HL-60/S4 treated with retinoic acid at 250 ng/mL for 4 days and 3 days (cell line): ENCODE results near the gene ARL2.
"Not testable (repeated sequence)": the region's sequence is repeated elsewhere in the genome, so short reads cannot be mapped to it uniquely, and the experiment has no call there.

Source experiments
- in situ Hi-C: fragments of 300-500 bp; cut with MboI; formaldehyde crosslinking; loops from 2 replicates; pipeline ENCODE4 v1.7.0; 2022; ENCODE audit warnings: low sequenced_read_pairs

Gene ARL2

DNA sequence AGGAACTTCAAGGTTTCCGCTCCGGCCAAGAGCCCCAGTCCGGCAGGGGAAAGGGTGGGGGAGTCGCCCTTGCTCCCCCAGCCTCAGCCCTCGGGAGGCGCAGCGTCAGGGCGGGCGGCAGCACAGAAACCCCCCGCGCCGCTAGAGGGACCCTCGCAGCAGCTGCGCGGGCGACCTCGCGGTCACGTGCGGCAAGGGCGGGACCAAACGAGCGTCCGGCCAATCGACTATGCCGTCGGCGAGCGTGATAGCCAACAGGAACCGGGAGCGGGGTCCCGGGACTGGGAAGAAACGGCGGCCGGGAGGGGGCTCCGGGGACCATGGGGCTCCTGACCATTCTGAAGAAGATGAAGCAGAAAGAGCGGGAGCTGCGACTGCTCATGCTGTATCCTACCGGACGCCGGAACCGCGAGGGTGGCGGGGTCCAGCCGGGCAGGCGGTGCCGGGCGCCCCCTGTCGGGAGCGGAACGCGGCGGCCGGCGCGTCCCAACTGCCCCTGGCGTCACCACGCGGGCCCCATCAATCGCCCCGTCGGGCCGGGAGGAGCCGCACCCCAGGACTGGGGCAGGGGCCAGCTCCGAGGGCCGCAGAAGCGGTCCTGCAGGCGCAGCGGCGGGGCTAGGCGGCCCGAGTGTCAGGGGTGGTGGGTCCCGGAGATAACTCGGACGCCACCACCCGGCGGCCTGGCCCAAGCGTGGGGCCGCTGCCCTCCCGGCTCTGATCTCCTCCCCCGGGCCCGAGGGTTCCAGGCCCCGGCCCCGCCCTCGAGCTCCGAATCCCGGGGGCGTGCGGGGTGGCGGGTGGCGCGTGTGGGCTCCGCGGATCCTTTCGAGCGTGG, at the start of gene ARL2:
TSS of gene ARL2 (plus strand) at position 273 of the 838 bp plus-strand sequence. CDS start at position 321, 48 bp downstream.
- in situ Hi-C loops, result no loop called here

DNA sequence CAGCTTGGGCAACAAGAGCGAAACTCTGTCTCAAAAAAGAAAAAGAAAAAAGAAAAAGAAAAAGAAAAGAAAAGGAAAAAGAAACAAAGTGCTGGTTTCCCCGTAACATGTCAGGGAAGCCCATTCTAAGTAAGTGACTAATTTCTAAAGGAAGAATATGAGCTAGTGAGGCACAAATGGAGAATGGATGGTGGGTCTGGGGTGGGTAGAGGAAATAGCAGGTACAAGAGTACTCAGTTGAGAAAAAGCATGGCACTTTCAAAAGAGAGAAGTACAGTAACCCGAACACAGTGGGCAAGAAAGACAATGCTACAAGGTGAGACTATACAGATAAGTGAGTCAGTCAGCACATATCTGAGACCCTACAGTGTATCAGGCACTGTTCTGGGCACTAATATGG, 46.6 kb upstream of the ARL2 start:
- in situ Hi-C loops, result no loop called here

DNA sequence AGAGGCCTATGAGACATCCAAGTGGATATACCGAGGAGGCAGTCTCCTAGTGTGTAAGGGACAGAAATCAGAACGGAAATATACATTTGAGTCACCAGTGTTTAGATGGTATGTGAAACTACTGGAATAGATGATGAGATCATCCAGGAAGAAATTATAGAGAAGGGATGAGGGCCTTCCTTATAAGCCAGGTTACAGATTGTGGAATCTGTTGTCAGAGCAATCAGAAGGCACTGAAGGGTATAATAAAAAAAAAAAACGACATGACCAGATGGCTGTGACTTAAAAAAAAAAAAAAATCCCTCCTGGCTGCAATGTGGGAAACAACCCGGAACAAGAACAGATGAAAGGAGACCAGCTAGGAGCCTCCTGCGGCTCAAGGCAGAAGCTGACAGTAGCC, 44.8 kb upstream of the ARL2 start:
- in situ Hi-C loops, result no loop called here

DNA sequence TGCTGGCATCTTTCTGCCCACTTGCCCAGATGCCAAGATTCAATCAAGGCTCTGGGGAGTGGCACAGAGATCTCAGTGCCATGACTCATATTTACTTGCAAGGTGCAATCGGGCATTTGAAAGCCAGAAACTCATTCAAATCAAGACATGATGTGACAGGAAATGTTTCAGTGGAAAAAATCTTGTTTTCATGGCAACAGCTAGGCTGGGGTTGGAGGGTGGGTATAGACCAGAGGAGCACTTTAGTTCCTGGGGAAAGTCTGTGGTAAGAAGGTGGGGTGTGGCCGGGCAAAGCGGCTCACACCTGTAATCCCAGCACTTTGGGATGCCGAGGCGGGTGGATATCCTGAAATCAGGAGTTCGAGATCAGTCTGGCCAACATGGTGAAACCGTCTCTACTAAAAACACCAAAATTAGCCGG, 43.2 kb upstream of the ARL2 start:
- in situ Hi-C loops, result no loop called here

DNA sequence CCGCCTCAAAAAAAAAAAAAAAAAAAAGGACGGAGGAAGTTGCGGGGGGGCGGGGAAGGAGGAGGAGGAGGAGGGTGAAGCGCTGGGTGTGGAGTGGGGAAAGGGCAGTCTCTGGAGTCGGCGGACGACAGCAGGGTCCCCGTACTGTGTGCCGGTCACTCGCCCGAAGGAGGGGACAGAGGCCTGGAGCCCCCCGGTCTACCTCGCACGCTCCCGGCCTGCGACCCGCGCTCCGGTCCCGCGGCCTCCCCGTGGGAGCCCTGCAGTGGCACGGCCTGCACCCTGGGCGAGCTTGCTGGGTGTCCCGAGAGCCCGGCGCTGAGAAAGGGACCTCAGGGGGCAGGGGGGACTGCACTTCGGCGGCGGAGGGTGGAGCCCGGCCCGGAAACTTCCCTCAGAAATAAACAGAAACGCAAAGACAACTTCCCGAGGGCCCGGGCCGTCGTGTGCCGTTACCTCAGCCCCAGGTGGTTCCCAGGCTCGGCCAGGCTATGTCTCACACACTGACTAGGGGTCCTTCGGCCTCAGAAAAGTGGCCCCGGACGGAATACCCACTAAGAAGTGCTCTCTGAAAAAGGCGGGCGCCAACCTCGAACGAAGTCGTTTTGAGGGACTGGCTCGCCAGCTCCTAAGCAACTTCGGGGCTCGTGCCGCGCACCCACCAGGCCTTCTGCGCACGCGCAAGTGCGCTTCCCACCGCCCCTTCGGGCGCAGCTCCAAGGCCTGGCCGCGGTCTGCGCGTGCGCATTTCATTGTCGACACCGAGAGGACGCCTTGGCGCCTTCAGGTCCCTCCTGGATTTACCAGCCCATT, 42.3 kb upstream of the ARL2 start, which contains the start of gene MAJIN:
TSS of gene MAJIN (minus strand) at position 688 of the 813 bp plus-strand sequence. CDS start 12,703 bp downstream, outside the sequence.
- in situ Hi-C loops, result no loop called here

DNA sequence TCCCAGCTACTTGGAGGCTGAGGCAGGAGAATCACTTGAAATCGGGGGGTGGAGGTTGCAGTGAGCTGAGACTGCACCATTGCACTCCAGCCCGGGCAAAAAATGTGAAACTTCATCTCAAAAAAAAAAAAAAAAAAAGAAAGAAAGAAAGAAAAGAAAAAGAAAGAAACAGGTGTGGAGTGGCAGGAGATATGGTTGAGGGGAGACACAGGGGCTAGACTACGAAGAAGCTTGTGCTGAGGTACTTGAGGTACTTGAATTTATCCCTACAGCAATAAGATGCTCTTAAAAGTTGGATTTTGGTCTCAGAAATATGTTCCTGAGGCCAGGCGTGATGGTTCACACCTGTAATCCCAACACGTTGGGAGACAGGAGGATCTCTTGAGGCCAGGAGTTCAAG, 39.8 kb upstream of the ARL2 start:
- in situ Hi-C loops, result no loop called here

DNA sequence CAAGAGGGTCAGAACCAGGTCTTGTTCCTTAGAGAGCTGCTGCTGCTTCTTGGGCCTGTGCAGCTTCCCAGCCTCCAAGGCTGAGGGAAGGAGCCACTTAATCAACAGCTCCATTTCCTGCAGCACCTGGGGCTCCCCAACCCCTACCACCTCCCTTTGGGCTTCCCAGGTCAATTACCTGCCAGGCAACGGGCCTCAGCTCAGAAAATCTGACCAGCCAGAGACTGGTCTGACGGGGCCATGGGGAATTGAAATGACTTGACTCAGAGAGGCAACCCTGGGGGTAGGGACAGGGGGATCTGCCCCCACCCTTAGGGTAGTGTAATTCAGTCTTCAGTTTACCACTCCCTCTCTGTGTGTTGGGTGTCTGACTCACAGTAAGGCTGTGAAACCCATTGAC, 37.3 kb upstream of the ARL2 start:
- in situ Hi-C loops, result no loop called here

DNA sequence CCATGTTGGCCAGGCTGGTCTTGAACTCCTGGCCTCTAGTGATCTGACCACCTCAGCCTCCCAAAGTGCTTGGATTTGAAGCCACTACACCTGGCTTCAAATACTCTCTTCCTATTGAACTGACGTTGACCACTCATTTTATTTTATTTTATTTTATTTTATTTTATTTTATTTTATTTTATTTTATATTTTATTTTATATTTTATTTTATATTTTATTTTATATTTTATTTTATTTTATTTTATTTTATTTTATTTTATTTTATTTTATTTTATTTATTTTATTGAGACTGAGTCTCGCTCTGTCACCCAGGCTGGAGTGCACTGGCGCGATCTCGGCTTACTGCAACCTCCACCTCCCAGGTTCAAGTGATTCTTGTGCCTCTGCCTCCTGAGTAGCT, 30.6 kb upstream of the ARL2 start:
- in situ Hi-C loops, result not testable (repeated sequence)

DNA sequence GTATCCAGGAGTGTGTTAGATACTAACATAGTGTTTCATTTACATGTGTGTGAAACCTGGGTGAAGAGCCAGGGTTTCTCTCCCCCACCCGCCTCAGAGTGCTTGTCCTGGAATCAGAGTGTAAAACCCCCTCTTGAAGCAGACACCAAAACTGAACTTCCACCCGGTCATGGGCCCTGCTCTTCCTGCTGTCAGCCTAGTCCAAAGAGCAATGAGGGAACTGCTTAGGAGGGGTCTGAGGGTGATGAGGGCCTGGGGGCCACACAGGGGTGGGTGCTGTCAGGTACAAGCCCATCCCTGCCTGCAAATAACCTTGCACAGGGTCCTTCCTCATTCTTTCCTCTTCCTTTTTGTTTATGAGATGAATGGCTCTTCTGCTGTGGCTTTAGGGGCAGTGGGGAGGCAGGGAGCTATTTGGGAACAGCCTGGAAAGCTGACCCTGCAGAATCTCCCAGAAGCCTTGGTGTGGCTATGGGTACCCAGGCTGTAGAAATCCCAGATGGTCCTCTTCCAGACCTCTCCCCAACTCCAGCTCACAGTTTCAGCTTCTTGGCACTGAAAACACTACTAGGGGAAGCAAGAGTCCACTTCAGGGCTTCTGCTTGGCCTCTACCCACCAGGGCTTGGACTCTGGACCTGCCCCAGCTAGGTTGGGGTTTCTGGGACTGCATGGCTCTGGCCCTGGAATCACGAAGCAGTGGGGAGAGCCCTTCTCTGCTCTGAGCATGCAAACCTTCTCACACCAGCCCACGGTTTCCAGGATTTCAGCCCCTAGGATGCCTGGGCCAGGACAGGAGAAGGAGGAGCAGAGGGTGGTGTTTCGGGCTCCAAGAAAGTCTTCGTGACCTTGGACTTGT, 25.7 kb upstream of the ARL2 start:
- in situ Hi-C loops, result no loop called here

DNA sequence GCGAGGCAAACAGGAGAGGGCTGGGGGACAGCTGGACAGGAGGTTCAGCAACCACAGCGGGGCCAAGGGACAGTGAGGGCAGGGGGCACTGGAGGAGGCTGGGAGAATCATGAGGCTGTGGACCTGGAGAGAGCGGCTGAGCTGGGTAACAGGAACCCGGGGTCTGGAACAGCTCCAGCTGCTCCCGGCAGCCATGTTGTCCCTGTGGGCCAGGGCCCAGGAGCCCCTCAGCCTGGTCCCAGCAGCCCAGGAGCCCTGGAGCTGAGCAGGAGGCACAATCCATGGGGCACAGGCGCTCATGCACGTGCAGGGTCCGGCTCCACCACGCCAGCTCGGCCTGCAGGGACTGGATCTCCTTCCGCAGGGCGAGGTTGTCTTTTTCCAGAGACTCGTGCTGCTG, 24.5 kb upstream of the ARL2 start:
- in situ Hi-C loops, result no loop called here

DNA sequence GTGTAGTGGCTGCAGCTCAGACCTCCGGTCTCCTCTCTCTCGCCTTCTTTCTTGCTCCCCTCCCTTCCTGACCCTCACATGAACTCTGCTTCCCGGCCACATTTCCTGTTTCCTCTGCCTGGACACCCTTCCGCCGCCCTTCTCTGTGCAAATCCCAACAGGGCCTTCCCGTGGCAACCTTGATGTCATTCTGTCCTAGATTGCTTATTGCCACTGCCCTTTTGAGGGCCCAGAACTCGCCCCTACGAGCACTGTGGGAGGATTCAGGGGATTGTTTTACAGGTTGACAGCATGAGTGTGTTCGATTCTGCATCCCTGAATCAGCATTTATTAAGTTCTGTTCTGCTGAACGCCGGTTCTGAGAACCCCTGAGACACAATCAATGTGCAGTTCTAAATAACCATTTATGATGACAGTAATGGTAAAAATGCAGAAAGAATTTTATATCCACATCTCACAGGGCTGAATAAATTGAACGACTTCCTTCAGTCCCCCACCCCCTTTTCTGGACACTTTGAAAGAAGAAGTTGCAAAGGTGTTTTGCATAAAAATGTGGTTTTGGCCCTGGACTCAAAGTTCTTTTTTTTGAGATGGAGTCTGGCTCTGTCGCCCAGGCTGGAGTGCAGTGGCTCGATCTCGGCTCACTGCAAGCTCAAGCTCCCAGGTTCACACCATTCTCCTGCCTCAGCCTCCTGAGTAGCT, 23.6 kb upstream of the ARL2 start:
- in situ Hi-C loops, result no loop called here

DNA sequence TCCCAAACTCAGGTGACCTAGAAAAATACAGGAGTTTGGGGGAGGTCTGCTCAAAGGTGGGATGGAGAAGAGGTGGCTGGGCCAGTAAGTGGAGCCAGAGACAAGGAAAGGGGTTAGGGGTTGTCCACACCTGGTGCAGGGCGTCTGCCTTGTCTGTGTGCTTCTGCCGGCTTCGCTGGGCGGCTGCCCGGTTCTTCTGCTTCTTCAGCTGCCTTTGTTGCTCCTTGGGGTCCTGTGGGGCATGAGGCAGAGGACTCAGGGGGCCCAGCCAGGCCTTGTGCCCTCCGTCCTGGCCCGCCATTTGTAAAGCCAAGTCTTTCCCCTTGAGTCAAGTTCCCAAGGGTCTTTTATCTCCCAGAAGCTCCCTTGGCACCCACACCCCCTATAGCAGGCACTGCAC, 19.6 kb upstream of the ARL2 start:
- in situ Hi-C loops, result no loop called here

DNA sequence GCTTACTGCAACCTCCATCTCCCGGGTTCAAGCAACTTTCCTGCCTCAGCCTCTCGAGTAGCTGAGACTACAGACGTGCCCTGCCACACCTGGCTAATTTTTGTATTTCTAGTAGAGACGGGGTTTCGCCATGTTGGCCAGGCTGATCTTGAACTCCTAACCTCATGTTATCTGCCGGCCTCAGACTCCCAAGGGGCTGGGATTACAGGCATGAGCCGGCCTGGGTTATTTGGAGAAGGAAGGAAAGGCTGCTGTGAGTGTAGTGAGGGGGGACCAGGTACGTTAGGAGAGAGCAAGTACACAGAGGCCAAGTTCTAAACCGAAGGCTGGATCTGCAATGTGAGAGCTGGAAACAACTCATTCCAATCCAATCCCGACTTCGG, 17.6 kb upstream of the ARL2 start:
- in situ Hi-C loops, result no loop called here

DNA sequence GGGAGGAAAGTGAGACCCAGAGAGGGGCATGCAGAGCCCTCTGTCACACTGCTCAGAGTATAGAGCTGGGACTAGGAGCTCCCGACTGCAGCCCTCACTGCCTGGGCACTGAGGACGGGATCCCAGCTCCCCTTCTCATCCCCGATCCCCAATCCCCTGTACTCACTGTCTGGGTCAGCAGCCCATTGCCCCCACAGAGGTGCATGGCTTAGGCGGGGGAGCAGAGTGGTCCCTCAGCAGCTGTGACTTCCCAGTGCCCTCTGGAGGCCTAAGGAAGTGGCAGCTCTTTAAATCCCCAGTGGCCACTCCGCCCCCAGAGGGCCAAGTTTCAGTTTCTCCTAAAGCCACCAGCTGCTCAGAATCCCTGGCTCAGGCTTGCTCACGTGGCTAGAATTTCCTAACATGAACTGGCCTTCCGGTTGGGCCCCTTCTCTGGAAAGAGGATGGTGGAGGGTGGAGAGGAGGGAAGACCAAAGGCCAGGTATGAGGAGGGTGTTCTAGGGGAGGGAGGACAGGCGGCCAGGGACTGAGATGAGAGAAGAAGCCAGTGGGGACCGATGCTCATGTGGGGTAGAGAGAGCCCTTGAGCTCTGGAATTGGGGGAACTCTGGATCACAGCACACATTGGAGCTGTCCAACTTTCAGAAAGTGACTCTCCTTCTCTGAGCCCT, 17.1 kb upstream of the ARL2 start, which contains the start of gene BATF2:
TSS of gene BATF2 (minus strand) at position 262 of the 671 bp plus-strand sequence. CDS start at position 205, 57 bp downstream.
- in situ Hi-C loops, result no loop called here

DNA sequence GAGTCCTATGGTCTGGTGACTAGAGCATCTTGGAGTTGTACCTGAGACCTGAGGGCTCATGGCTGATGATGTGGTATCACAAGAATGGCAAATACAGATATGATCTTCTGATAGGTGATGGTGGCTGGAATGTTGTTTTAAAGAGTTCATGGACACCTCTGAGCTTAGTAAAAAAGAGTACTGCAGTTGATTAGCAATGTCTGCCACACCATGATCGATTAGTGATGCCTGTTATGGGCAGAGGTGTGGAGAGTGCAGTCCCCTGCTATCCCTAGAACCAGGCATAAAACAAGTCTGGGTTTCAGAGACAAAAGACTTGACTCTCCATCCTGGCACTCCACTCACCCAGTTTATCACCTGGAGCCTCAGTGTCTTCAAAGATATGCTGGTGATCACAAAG, 15.8 kb upstream of the ARL2 start:
- in situ Hi-C loops, result no loop called here

DNA sequence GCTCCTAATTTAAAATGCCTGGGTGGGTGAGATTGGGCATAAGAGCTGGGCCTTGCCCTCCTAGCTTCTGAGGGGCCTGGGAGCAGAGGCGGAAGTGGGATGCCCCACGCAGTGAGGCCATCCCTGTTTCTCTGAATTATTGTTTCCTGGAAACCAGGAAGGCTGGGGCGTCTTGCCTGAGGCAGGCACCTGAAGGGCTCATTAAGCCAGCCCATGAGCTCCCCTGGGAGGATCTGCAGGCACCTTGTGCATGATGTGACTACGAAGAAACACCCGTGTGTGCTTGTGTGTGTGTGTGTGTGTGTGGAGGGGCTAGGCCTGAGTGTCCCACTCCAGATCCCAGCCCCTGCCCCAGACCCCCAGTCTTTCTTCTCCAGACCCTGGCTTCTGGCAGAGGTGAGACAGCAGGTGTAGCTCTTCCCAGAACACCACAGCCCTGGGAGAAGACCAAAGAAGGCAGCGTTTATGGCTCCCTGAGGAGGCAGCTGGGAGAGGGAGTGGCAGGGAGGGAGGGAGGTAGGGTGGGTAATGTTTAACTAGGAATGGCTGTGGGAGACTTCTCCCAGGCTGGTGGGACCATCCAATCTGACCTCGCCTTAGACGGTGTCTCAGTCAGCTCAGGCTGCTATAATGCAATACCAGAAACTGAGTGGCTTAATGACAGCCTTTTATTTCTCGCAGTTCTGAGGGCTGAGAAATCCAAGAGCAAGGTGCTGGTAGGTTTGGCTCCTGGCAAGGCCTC, 15.1 kb upstream of the ARL2 start:
- in situ Hi-C loops, result no loop called here

DNA sequence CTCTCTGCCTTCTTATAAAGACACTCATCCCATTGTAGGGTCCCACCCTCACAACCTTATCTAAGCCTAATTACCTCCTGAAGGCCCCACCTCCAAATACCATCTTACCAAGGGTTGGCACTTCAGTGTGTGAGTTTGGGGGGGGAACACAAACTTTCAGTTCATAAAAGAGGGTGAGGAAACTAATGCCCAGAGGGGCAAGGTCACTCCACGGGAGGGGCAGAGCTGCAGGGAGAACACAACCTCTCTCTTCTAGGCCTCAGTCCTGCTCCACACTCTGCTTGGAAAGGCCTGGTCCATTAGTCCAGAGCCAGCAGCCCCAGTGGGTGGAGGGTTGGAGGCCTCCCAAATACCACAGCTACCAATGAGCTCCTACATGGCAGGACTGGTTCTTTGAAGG, 14.5 kb upstream of the ARL2 start:
- in situ Hi-C loops, result no loop called here

DNA sequence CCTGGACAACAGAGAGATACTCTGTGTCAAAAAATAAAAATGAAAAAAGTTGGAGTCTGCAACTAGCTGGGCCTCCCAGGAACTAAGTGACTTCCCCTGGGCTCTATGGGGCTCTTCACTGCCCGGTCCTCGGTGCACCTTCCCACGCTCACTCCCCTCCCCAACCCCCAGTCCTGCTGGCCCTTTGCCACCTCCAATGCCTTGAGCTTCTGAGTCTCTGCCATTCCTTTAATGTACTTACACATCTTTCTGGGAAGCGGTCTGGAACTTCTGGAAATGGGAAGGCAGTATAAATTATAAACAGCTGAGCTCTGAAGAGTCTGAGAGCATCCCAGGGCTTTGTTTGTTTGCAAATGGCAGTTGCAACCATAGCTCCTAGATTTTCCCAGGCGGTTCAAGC, 11.3 kb upstream of the ARL2 start:
- in situ Hi-C loops, result no loop called here

DNA sequence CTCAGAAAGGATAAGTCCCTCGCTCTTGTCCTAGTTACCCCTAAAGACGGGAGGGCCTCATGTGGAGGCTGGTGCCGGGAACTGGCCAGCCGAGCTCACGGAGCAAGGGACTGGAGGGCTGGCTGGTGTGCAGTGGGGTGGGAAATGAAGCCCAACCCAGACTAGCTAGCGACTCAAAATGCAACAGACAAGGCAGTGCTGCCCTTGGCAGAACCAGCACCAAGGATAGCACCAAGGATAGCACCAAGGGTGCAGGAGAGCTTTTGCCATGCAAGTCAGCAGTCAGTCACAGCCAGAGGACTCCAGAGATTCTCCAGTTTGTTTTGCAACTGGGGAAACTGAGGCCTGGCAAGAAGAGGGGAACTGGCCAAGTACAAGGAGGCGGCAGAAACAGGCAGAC, 10.7 kb upstream of the ARL2 start:
- in situ Hi-C loops, result no loop called here
